ENCODE results near the gene DOCK3.

DNA sequence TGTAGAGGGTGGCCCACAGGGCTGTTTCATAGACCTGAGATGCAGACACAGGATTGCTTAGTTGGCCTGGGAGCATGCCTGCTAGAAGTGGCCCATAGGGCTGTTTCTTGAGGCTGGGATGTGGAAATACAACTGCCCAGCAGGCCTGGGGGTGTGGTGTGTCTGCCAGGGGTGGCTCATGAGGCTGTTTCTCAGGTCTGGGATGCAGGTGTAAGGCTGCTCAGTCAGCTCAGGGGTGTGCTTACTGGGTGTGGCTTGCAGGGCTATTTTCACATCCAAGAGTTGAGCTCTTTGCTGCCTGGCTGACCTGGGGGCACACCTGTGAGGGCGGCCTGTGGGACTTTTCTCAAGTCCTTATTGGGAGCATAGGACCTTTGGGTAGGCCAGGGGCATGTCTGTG is 131.3 kb downstream of the DOCK3 start:
- no peak for TF ChIP-seq TAF1 (IDR thresholded peaks at IDR 0.05; ENCODE audit: borderline replicate concordance, low read depth, low read length)
- TF ChIP-seq, protein P1, sequence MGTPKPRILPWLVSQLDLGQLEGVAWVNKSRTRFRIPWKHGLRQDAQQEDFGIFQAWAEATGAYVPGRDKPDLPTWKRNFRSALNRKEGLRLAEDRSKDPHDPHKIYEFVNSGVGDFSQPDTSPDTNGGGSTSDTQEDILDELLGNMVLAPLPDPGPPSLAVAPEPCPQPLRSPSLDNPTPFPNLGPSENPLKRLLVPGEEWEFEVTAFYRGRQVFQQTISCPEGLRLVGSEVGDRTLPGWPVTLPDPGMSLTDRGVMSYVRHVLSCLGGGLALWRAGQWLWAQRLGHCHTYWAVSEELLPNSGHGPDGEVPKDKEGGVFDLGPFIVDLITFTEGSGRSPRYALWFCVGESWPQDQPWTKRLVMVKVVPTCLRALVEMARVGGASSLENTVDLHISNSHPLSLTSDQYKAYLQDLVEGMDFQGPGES (IDR thresholded peaks at IDR 0.05), result no peak
- no peak for TF ChIP-seq PAX8 (IDR thresholded peaks at IDR 0.05)
- TF ChIP-seq, protein P2, sequence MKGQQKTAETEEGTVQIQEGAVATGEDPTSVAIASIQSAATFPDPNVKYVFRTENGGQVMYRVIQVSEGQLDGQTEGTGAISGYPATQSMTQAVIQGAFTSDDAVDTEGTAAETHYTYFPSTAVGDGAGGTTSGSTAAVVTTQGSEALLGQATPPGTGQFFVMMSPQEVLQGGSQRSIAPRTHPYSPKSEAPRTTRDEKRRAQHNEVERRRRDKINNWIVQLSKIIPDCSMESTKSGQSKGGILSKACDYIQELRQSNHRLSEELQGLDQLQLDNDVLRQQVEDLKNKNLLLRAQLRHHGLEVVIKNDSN (IDR thresholded peaks at IDR 0.05; ENCODE audit: borderline replicate concordance, extremely low read length, insufficient read depth, low read depth, low read length), result no peak
- no peak for TF ChIP-seq EZH2 (IDR thresholded peaks at IDR 0.05; ENCODE audit: borderline replicate concordance, control insufficient read depth, low read depth, low read length)
- TF ChIP-seq, protein P3, sequence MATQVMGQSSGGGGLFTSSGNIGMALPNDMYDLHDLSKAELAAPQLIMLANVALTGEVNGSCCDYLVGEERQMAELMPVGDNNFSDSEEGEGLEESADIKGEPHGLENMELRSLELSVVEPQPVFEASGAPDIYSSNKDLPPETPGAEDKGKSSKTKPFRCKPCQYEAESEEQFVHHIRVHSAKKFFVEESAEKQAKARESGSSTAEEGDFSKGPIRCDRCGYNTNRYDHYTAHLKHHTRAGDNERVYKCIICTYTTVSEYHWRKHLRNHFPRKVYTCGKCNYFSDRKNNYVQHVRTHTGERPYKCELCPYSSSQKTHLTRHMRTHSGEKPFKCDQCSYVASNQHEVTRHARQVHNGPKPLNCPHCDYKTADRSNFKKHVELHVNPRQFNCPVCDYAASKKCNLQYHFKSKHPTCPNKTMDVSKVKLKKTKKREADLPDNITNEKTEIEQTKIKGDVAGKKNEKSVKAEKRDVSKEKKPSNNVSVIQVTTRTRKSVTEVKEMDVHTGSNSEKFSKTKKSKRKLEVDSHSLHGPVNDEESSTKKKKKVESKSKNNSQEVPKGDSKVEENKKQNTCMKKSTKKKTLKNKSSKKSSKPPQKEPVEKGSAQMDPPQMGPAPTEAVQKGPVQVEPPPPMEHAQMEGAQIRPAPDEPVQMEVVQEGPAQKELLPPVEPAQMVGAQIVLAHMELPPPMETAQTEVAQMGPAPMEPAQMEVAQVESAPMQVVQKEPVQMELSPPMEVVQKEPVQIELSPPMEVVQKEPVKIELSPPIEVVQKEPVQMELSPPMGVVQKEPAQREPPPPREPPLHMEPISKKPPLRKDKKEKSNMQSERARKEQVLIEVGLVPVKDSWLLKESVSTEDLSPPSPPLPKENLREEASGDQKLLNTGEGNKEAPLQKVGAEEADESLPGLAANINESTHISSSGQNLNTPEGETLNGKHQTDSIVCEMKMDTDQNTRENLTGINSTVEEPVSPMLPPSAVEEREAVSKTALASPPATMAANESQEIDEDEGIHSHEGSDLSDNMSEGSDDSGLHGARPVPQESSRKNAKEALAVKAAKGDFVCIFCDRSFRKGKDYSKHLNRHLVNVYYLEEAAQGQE (IDR thresholded peaks at IDR 0.05; ENCODE audit: low read depth, low read length), result no peak
- TF ChIP-seq, protein P4, sequence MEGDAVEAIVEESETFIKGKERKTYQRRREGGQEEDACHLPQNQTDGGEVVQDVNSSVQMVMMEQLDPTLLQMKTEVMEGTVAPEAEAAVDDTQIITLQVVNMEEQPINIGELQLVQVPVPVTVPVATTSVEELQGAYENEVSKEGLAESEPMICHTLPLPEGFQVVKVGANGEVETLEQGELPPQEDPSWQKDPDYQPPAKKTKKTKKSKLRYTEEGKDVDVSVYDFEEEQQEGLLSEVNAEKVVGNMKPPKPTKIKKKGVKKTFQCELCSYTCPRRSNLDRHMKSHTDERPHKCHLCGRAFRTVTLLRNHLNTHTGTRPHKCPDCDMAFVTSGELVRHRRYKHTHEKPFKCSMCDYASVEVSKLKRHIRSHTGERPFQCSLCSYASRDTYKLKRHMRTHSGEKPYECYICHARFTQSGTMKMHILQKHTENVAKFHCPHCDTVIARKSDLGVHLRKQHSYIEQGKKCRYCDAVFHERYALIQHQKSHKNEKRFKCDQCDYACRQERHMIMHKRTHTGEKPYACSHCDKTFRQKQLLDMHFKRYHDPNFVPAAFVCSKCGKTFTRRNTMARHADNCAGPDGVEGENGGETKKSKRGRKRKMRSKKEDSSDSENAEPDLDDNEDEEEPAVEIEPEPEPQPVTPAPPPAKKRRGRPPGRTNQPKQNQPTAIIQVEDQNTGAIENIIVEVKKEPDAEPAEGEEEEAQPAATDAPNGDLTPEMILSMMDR (IDR thresholded peaks at IDR 0.05 in 2 of 3, conservative IDR thresholded peaks at IDR 0.05 in 1 of 3; ENCODE audit: control insufficient read depth in 2 of 3, extremely low read depth in 1 of 3, insufficient read depth in 1 of 3, low read depth in 3 of 3, low read length in 3 of 3), result no peak
- TF ChIP-seq POLR2A (IDR thresholded peaks at IDR 0.05; ENCODE audit: low read depth, low read length), result no peak
- TF ChIP-seq JUNB (IDR thresholded peaks at IDR 0.05), result no peak
